ENCODE measurements around the gene ACAN.

The ACAN gene

DNA sequence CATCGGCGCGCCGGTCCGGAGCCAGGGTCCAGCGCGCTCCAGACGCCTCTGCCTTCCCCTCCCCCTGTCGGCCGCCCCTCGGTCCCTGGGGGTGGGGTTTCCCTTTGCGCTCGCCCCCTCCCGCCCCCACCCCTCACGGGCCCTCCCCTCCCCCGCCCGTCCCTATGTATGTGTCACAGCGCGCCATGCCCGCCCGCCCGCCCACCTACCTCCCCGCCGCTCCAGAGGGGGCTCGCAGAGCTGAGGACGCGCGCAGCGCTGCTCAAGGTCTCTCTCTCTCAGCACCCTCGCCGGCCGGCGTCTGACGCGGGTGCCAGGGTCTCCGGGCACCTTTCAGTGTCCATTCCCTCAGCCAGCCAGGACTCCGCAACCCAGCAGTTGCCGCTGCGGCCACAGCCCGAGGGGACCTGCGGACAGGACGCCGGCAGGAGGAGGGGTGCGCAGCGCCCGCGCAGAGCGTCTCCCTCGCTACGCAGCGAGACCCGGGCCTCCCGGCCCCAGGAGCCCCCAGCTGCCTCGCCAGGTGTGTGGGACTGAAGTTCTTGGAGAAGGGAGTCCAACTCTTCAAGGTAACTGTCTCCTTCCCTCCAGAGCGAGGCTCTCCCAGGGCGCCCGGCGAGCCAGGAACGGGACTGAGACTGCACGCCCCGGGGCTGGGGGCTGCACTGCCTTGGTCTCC lies at the start of gene ACAN:
ACAN (plus strand) TSS at position 196 of the 679 bp plus-strand sequence. CDS start 32,771 bp downstream, outside the sequence.
- no peak for DNase-seq (ENCODE audit: low read depth)

DNA sequence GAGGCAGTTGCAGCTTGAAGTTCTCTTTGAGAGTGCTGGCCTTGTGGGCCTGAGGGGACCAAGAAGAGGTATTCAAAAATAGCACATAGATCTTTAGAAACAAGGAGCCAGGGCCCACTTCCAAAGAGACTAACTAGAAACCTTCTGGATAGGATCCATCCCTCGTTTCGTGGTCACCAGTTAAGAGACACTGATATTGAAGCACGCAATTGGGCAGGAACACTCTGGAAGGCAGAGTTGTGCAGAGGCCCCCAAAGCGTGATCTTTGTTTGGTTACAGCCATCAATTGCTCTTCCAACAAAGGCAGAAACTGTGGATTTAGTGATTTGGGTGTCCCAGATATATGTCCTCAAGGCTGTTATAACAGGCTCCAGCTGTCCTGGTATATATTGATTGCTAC lies 46.7 kb upstream of the ACAN start:
- no peak for DNase-seq (ENCODE audit: low read depth)

GRCh38 chr15:88756921-88757320 lies 46.3 kb upstream of the ACAN start:
- no peak for DNase-seq (ENCODE audit: low read depth)

DNA sequence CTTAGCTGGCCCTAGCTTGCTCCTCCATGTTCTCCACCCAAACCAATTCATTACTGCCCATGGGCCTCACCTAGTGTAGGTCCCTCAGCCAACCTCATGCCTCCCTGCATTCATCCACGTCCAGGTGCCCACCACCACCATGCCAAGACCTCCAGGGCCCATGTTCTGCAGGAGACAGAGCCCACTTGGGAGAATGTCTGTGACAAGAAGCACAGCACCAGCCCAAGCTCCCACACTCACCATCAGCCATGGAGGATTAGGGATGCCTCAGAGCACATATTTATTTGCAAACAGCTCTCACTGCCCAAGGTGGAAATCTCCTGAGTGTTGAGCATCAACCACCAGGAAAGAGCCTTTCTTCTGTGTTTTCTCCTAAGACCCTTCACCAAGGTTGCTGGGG lies 43.4 kb upstream of the ACAN start:
- DNase-seq (ENCODE audit: low read depth): no peak

DNA sequence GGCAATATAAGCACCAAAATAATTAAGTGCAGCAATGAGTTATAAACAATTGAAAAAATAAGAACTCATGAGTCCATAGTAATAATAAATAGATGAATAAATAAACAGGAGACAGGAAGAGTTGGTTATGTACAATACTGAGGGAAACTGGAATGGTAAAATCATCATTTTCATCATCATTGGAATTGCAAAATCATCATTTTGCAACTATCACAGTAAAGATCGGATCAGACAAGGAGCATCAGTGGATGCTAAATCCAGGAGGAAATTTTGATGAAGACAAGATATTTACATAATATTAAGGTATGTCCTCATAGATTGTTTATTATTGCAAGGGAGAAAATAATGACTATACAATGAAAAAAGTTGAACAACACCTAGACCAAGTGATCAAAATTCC lies 38.8 kb upstream of the ACAN start:
- no peak for DNase-seq (ENCODE audit: low read depth)

DNA sequence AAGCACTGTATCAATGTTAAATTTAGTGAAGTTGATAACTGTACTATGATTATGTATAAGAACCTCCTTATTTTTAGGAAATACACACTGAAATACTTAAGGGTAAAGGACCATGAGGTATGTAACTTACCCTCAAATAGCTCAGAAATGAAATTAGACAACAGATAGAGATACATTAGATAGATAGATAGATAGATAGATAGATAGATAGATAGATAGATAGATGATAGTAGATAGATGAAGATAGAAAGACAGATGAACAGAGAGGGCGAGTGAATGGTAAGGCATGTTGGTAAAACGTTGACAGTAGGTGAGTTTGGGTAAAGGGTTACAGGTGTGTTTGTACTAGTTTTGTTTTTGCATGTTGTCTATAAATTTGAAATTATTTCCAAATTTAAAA lies 38.0 kb upstream of the ACAN start:
- no peak for DNase-seq (ENCODE audit: low read depth)

- DNase-seq (ENCODE audit: low read depth): no peak
These were observed 33.9 kb upstream of the ACAN start for GRCh38 chr15:88769161-88769971.

GRCh38 chr15:88775776-88776175 lies 27.5 kb upstream of the ACAN start:
- no peak for DNase-seq (ENCODE audit: low read depth)

GRCh38 chr15:88776646-88777045 lies 26.6 kb upstream of the ACAN start:
- no peak for DNase-seq (ENCODE audit: low read depth)

- DNase-seq (ENCODE audit: low read depth): no peak
These were observed 23.3 kb upstream of the ACAN start for GRCh38 chr15:88779944-88780343.

- DNase-seq (ENCODE audit: low read depth): no peak
These were observed 20.8 kb upstream of the ACAN start for GRCh38 chr15:88782465-88782864.

- no peak for DNase-seq (ENCODE audit: low read depth)
These were observed 18.0 kb upstream of the ACAN start for GRCh38 chr15:88785217-88785616.

DNA sequence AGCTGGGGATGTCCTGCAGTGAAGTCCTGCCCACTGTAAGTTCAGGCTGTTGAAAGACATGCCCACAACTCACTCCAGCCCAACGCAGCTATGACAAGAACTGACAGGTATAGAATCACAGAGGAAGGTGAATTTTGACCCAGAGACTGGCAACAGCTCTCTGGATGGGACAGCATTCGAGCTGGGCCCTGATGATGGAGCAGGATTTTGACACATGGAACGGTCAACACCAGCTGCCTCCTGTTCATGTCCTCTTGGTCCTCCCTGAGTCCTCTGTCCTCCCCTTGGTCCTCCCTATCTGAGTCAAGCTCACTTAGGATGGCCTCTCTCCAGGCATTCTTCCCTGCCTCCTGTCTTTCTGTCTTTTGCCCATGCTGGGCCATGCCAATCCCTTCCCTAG lies 15.2 kb upstream of the ACAN start:
- no peak for DNase-seq (ENCODE audit: low read depth)

- DNase-seq (ENCODE audit: low read depth): no peak
These were observed 14.4 kb upstream of the ACAN start for GRCh38 chr15:88788816-88789215.

GRCh38 chr15:88790486-88790885 lies 12.8 kb upstream of the ACAN start:
- DNase-seq (ENCODE audit: low read depth): no peak

- peak; percentile 6 for DNase-seq (ENCODE audit: low read depth)
These were observed 11.6 kb upstream of the ACAN start for GRCh38 chr15:88791637-88792036.

GRCh38 chr15:88792342-88793282 lies 10.6 kb upstream of the ACAN start:
- DNase-seq (ENCODE audit: low read depth): no peak

DNA sequence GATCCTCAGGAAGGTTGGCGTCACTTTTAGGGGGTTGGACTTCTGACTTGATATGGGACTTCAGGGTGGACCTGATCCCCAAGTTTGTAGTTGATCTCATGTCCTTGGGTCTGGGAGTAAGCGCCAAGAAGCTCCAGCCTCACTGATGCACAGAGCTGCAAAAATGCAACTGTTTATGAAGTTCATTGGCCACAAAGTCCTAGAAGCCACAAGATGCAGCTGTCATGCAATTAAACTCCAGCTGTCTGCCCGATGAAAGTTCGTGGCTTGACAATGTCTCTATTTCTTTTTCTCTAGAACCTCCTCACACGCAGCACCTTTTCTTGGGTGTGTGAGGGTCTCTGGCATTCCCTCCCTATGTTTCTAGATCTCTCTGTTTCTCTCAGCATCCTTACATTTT lies 9.2 kb upstream of the ACAN start:
- no peak for DNase-seq (ENCODE audit: low read depth)

- no peak for DNase-seq (ENCODE audit: low read depth)
These were observed 5.4 kb upstream of the ACAN start for GRCh38 chr15:88797663-88798339.

DNA sequence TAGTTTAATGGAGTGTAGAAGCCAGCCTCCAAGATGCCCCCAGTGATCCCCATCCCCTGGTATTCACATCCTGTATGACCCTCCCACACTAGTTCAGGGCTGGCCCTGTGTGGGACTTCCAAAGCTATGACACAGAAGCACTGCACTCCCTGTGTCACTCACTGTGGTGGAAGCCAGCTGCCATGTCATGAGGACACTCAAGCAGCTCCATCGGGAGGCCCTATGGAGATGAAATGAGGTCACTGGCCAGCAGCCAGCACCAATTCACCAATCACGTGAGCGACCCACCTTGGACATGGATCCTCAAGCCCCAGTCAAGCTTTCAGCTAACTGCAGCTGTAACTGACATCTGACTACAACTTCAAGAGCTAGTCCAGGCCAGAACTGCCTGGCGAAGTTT lies 3.9 kb upstream of the ACAN start:
- no peak for DNase-seq (ENCODE audit: low read depth)

DNA sequence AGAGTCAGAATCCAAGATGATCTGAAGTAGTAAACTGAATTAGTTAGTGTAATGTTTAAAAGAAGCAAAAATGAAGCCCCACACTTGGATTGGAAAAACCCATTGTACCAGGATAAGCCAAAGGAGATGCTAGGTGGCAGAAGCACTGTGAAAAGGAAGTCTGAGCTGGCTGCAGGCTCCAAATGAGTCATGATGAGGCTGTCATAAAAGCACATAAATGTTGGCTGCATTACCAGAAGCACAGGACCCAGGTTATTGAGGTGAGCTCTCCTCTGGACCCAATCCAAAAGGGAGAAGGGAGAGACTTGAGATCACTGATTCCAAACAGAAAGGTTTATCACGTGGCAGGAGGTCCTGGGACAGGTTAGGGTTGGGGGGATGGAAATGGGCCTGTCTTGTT lies 3.2 kb upstream of the ACAN start:
- peak; percentile 57 for DNase-seq (ENCODE audit: low read depth)

DNA sequence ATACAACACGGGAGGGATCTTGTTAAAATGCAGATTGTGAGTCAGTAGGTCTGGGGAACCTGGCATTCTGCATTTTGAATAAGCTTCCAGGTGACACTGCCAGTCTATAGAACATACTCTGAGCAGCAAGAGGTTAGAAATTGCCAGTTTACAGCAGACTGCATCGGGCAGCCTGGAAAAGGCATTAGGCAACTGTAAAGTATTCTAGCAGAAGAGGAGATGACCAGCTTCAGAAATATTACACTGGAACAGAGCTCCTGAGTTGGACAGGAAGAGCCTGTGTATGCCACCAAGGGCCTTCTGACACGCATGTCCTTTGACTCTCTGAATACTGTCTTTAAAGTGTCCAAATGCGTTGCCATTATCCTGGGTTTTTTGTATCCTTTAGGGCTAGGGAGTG lies 2.5 kb upstream of the ACAN start:
- no peak for DNase-seq (ENCODE audit: low read depth)

Measured in ELR (cell line).